Jurkat, Clone E6-1 (cell line): Measurements from ENCODE around the gene MKX.

Source experiments
- DNase-seq: peaks from one replicate; pipeline ENCODE4 v3.0.0-alpha.2; 2011; ENCODE audit warnings: low read depth, low spot score
- H3K4me3 ChIP-seq: 2 replicates; pipeline ENCODE4 v1.5.1; 2011; ENCODE audit warnings: mild to moderate bottlenecking, low read length, control low read depth, moderate library complexity

MKX gene

DNA sequence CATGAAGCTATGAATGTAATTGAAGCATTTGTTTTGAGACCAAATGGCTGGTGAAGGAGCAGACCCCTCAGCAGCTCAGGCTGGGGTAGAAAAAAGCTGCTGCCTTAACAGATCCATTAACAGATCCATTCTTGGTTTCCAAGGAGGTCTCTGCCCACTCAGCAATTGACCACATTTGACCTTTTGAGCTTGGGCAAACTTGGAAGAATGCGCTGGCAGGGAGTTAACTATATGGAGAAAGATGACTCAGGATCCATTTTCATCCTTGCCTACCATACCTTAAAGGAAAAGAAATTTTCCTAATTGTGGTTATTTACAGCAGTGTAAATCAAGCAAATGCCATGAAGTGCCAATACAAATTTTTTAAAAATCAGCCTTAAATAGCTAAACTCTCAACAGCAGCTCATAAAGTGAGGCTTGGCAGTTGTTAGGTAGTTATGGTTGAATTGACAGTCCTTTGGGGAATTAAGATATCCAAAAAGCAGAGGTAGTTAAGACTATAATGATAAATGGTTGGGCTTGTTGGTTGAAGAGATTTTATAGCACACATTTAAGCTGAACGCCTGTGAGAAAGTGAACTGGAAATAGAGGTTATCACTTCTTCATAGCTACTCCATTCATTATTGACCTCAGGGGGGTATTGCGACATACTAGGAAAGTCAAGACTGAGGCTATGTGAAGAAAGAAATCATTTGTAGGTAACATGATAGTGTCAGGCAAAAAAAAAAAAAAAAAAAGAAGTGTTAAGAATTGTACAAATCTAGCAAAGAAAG is 83.9 kb downstream of the MKX start:
- no peak for DNase-seq
- H3K4me3 ChIP-seq: no peak overlapping the region

DNA sequence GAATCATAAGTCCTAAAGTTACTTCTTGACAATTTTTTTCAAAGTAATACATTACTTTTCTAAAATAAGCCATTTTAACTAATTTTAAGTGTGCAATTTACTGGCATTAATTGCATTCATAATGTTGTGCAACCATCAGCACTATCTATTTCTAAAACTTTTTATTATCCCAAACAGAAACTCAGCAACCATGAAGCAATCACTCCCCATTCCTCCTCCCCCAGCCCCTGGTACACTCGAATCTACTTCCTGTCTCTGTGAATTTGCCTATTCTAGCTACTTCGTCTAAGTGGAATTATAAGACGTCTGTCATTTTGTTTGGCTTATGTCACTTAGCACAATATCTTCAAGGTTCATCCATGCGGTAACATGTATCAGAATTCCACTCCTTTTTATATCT is 84.9 kb downstream of the MKX start:
- no peak for DNase-seq
- no peak overlapping the region for H3K4me3 ChIP-seq

DNA sequence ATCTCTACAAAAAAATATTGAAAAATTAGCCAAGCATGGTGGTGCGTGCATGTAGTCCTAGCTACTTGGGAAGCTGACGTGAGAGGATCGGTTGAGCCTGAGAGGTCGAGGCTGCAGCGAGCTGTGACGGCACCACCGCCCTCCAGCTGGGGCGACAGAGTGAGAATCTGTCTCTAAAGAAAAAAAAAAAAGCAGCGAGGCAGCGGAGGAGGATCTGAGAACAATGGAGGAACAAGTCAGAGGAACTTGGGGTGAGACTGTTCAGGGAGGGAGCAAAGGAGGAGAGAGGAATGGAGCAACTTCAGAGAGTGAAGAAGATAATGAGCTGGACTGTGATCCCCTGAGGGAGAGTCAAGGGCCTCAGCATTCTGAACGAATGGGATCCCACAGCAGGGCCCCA is 85.4 kb downstream of the MKX start:
- no peak for DNase-seq
- H3K4me3 ChIP-seq: no peak overlapping the region

DNA sequence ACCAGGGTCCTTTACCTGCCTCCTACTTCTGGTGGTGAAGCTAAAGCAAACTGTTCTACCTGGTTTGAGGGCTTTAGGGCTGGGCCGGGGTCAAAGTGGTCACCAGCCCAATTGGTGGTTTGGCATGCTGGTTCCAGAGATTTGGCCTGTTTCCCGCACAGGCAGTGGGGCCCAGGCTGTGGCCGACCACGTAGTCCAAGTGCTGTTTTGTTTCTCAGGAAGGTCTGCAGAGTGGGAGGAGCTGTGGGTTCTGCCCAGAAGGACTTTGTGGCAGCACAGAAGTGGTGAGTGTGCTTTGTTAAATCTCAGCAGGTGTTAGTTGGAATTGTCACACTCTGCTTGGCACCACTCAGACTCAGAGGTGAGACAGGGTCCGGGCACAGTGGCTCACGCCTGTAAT is 85.8 kb downstream of the MKX start:
- no peak for DNase-seq
- no peak overlapping the region for H3K4me3 ChIP-seq

DNA sequence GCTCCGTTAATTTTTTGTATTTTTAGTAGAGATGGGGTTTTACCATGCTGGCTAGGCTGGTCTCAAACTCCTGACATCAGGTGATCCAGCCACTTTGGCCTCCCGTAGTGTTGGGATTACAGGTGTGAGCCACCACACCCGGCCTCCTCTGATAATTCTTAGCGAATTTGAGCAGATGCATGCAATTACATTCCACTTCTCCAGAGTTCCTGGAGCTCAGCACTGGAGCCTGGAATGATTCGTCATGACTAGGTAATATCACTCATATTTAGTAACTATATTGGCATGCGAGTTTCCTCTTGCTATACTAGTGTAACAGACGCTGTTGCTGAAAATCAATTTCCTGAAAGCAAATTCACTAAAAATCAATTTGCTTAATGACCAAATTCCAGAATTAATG is 86.8 kb downstream of the MKX start:
- no peak for DNase-seq
- no peak overlapping the region for H3K4me3 ChIP-seq

DNA sequence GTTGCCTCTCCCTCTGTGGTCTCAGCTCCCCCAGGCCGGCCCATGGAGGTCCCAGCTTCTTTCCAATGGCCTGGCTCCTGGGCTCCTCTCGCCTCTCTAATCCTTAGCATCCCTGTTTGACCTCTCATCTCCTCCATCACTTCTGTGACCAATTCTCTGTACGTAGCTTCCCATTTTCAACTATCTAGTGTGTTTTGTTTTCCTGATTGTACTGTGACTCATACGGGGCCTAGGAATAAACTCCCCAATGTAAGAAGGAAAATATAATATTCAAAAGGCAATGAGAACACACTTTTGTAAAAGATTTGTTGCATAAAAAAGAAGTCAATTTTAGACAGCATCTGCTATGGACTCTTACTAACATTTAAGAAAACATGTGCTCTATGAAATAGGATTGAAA is 90.3 kb downstream of the MKX start:
- no peak overlapping the region for H3K4me3 ChIP-seq

DNA sequence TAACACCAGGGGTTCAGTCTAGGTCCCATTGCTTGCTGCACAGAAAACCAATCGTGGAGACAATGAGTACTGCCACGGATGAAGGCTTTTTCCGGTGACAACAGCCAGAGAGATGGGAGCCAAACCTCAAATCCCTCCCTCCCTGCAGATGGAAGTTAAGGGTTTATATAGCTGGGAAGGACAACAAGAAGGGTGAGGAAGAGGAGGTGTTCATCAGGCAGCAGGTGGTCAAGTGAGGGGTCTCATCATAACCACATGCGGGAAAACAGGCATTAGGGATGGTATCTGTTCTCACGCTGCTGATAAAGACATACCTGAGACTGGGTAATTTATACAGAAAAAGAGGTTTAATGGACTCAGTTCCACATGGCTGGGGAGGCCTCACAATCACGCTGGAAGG is 91.3 kb downstream of the MKX start:
- no peak for DNase-seq
- no peak overlapping the region for H3K4me3 ChIP-seq

More for the DNA sequence above, 90.3 kb downstream of the MKX start:
- DNase-seq: no peak

DNA sequence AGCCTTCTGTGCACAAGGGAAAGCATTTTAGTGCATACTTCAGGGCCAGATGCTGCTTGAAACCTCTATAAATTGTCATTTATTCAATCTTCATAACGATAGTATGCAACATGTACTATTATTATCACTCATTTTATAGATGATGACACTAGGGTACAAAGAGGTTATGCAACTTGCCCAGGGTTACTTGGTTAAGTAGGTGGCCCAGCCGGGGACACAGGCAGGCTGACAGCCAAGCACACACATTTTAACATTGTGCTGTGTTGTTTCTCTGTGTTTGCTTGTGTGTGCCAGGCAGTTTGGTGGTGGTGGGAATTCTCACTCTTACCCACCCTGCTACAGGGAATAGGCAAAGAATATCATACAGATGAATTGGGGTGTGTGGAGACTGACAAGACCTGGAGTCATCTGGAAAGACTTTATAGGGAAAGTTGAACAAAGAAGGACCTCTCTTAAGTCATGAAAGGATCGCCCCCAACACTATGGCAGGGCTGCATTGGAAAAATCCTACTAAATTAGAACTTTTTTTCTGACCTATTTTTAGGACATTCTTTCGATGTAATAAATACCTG is 98.9 kb downstream of the MKX start:
- H3K4me3 ChIP-seq: no peak overlapping the region
- DNase-seq: no peak

DNA sequence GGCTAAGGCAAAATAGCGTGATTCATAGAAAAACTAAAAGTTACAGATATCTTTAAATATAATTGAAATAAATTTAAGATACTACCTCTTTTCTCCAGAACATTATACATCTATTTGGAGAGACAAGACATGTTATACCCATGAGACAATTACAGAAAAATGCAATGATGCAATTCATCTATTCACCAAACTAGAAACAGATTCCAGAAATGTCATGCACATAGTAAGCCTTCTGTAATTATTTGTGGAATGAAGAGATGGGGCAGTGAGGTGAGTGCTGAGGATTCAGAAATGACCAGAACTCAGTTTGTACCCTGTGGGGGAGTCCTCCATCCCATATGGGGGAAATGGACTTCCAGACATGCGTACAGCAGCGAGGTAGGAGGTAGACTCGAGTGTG is 99.4 kb downstream of the MKX start:
- no peak overlapping the region for H3K4me3 ChIP-seq
- no peak for DNase-seq

DNA sequence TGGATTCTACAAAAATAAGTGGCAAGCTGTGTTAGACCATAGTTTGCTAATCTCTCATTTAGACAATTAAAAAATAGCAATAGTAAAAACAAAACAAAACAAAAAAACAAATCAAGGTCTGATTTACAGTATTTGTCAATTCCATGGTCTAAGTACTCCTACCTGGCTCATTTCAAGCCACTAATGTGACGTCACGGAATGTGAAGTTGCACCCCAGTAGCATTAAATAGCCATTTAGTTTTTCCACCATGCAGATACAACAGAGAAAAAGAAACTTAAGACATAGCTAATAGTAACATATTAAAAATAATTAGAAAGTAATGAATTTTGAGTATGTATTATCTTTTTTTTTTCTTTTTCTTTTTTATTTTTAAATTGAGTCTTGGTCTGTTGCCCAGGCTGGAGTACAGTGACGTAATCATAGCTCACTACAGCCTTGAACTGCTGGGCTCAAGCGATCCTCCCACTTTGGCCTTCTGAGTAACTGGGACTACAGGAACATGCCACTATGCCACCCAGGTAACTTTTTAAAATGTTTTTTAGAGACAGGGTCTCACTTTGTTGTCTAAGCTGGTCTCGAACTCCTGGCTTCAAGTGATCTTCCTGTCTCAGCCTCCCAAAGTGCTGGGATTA is 101.2 kb downstream of the MKX start:
- no peak overlapping the region for H3K4me3 ChIP-seq
- no peak for DNase-seq

DNA sequence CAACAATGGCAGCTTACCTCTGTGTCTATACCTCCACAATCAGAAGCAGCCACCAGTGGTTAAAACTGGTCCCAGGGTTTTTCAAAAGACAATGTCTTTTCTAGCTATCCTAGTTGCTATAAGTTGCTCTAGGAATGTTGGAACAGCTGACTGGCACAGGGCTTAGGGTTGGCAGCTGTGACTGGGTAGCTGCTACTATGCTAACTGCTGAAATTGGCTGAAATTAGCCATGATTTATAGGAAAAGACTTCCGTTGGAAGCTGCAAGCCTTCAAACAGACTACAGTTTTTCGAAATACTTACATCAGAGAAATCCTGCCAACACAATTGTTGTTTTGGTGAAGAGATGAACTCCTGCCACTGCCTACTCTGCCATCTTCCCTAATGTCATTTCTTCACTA is 102.3 kb downstream of the MKX start:
- no peak overlapping the region for H3K4me3 ChIP-seq
- DNase-seq: no peak

DNA sequence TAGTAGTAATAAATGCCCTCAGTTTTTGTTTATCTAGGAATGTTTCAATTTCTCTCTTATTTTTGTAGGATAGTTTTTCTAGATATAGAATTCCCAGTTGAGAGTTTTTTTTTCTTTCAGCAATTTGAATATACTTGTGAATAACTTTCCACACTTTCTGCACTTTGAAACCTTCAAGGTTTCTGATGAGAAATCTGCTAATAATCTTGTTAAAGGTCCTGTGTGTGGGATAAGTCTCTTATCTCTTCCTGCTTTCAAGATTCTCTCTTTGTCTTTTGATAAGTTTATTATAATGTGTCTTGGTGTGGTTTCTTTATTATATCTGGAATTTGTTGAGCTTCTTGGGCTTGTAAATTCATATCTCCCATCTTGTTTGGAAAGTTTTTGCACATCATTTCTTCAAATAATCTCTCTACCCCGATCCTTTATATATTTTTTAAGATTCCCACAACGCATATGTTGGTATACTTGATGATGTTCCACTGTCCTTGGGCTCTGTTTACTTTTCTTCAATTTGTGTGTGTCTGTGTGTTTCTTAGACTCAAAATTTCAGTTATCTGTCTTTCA is 103.5 kb downstream of the MKX start:
- DNase-seq: no peak
- H3K4me3 ChIP-seq: no peak overlapping the region

DNA sequence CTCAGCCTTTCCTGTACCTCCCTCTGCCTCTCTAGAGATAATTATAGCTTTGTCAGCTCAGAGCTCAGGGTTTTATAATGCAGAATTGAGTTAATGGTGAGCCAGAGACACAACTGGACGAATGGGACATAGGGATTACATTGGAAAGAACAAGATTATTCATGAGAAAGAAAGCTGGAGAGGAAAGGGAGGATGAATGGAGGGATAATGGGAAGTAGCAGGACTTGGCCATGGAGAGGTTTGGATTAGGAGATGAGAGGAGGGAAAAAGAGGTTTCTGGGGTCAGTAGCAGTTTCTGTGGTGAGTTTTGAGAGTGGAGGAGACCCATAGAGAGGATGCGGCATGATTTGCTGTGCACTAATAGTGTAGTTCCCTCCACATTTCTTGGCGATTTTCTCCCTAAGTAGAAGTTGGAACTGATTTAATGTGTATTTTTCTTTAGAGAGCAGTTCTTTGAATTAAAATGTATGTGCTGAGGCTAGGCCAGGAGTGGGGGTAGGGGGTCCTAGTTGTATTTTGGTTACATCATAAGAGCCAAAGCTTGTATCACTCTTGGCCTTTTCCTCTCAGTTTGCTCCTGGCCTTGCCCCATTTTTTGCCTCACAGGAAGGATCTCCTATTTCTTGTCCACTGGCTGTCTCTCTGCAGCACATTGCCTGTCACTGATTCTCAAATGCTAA is 107.4 kb downstream of the MKX start:
- no peak for DNase-seq
- no peak overlapping the region for H3K4me3 ChIP-seq

DNA sequence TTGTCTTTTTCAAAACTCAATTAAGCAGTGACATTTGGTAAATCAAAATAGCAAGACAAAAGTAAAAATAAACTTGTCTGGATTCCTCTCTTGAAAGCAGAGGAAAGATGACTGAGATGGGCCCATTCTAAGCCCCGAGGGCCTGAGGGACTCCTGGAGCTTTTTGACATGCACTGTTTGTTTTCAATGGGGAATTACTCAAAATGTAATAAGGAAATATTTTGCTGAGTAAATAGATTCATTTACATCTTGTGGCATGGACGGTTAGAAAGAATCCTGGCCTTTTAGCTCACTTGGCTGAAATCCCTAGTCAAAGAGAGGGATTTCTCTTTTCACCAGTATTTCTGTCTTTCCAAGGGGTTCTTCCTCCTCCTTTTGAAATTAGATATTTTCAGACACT is 108.0 kb downstream of the MKX start:
- no peak overlapping the region for H3K4me3 ChIP-seq
- no peak for DNase-seq

DNA sequence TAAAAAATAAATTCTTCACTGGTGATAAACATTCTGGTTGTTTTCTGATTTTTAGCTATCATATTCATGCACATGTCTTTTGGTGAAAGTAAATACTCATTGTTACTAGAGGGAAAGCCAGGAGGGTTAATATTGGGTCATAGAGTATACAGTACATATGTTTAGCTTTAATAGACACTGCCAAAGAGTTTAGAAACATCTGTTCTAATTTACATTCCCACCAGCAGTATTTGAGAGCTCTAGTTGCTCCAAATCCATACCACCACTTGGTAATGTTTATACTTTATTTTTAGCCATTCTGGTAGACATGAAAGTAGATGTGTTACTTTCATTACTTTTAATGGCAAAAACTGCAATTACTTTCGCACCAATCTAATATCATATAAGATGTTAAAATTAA is 108.8 kb downstream of the MKX start:
- DNase-seq: no peak
- no peak overlapping the region for H3K4me3 ChIP-seq

DNA sequence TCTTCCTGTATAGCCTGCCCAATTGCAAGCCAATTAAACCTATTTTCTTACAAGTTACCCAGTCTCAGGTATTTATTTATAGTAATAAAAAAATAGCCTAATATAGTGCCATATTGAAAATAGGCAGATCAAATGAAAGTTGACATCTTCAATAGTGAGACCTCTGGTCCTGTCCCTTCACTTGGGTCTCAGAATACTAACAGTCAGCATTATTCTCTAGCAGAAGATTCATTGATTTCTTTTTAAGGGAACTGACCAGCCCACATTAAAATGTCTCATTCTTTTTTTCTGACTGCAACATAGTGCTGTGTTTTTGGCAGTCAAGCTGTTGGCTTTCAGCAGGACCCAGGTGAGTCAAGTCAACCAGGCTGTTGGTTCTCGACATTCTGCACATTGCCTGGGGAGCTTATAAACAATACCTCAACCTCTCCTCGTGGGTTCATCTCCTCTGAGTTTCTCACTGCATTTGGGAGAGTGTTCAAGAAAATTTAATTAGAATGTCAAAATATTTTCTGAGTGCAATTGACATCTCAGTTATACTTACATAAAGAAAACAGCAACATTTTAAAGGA is 109.8 kb downstream of the MKX start:
- DNase-seq: no peak
- no peak overlapping the region for H3K4me3 ChIP-seq

DNA sequence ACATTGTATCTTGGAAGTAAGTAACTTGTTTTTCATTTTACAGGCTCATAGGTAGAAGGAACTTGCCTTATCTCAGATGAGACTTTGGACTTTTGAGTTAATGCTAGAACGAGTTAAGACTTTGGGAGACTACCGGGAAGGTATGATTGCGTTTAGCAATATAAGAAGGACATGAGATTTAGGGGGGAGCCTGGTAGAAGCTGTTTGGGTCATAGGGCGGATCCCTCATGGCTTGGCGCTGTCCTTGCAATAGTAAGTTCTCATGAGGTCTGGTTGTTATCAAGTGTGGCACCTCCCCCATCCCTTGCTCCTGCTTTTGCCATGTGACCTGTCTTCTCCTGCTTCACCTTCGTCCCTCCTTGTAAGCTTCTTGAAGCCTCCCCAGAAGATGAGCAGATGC is 110.3 kb downstream of the MKX start:
- DNase-seq: no peak
- no peak overlapping the region for H3K4me3 ChIP-seq

DNA sequence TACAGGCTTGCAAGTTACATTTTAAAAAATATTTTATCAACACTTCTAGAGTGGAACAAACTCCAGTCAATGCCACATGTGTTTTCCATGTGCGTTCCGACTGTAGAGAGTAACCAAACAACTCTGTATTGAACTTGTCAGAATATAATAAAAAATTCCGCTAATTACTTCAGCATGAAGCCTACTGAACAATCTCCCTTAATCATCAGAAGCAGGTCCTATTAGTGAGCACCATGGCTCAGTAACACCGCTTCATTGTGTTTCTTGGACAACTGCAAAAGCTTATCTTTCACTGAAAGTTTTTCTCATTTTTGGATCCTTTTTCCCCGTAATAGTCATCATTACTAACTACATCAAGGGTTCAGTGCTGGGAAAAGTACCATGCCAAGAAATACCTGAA is 117.0 kb downstream of the MKX start:
- H3K4me3 ChIP-seq: no peak overlapping the region
- DNase-seq: no peak

DNA sequence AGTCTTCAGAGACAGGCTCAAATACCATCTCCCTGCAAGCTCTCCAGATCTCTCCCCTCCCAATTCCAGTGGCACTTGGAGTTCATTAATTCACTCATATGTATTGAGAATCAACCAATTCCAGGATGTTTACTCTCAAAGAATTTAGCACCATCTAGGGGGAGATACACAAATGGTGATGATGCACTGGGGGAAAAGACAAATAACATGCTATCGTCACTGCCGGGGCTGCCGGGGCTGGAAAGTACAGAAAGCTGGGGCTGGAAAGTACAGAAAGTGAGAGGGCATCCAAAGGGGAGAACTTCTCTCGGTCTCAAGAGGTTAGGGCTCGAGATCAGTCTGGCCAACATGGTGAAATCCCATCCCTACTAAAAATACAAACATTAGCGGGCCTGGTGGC is 118.7 kb downstream of the MKX start:
- H3K4me3 ChIP-seq: no peak overlapping the region

More for the DNA sequence above, 118.7 kb downstream of the MKX start:
- no peak for DNase-seq
